HG03565 (cell line): ENCODE data around the gene TRIM41.
"Not testable (repeated sequence)": the region's sequence is repeated elsewhere in the genome, so short reads cannot be mapped to it uniquely, and the experiment has no call there.

Experiments
- ATAC-seq: cut with Tn5 transposase; IDR thresholded peaks from one replicate; pipeline ENCODE4 v1.9.1; 2021; ENCODE audit warnings: mild to moderate bottlenecking, moderate library complexity; ENCODE audit not compliant: unreplicated experiment

Gene TRIM41

DNA sequence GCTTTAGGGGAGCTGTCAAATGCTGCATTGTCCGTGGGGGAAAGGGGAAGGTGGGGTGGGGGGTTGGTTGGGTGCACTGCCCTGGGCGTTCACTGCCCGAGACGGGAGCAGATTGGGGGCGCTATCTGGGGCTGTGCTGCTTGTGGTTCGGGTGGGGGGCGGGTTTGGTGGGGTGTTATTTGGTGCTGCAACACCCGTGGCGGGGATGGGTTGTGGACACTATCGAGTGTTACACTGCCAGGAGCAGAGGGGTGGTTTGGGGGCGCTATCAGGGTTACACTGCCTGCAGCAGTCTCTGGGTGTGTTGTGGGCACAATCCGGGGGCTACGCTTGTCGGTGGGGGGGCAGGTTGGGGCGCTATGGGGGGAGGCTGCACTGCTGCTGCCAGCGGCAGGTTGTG lies 59.3 kb downstream of the TRIM41 start:
- not testable (repeated sequence) for ATAC-seq

DNA sequence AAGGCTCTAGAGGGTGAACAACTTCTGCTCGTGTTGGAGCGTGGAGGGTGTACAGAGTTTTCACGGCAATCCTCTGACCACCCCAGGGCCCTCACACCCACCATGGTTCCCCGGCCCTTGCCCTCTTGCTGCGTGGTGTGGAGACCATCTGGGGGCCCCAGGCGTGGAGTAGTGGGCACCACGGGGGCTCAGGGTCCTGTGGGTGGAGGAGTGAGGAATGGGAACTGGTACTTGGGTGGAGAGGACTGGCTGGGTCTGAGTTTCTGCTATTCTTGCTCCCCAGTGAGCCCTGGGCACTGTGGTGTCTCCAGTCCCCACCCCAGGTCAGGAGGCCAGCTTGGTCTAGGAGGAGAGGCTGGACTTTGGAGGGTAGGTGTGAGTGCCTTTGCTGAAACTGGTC lies 59.8 kb downstream of the TRIM41 start:
- ATAC-seq = no peak

DNA sequence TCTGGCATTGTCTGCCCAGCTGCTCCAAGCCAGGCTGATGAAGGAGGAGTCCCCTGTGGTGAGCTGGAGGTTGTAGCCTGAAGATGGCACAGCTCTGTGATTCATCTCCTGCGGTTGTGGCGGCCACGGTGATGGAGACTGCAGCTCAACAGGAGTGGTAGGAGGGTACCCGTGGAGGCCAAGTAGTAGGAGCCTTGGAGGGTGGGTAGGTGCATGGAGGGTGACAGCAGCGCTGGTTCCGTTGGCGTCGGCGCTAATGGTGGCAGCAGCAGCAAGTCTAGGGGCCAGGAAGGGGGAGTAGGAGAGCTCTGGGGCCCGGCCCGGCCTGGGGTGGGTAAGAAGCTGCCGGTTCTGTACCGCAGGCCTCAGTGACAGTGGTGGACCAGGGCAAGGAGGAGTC lies 60.3 kb downstream of the TRIM41 start:
- ATAC-seq = no peak

DNA sequence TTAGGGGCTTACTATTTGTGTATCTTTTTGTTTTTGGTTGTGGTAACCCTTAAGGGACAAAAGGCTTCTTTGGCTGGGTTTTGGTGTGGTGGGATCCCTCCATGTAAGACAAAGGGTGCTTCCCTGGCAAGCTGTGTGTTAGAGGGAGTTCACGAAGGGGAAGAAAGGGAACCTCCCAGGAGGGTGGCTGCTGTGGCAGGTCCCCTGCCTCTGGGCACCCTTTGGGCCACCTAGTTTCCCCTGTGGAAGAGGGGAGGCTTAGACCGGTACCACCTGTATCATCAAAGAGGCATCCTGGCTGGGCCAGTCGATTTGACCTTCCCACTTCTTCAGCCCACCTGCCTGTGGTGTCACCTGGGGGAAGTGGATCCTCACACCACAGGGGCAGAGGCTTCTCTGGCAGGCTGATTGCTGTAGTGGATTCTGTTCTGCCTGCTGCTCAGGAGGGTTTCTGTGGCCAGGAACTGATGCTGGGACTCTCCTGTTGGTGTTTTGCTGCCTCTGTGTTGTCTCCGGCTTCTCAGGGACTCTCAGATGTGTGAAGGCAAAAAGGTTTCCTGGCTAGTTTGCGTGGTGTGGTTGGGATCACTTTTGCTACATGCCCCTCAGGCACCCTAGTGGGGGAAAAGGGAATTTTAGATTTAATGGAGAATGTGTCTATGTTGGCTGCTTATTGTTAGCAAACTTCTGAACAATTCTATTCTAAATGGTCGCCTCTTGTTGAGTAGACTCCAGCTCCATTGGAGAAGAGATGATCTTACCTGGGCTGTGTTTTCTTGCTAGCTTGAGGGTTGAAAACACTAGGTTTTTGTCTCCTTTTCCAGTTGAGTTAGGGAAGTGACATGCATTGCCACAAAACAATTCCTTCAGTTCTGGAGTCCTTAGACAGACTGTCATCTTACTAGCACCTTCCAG lies 61.0 kb downstream of the TRIM41 start:
- ATAC-seq = not testable (repeated sequence)
